GM11168 (cell line): Measurements from ENCODE around the gene KRTAP4-7.
"Not testable (repeated sequence)": the region's sequence is repeated elsewhere in the genome, so short reads cannot be mapped to it uniquely, and the experiment has no call there.

ENCODE experiments used
- in situ Hi-C: fragments of 300-500 bp; cut with MboI; formaldehyde crosslinking; loops from one replicate; pipeline ENCODE4 v1.12.0; 2022; ENCODE audit warnings: low sequenced_read_pairs; ENCODE audit not compliant: unreplicated experiment

KRTAP4-7 gene

DNA sequence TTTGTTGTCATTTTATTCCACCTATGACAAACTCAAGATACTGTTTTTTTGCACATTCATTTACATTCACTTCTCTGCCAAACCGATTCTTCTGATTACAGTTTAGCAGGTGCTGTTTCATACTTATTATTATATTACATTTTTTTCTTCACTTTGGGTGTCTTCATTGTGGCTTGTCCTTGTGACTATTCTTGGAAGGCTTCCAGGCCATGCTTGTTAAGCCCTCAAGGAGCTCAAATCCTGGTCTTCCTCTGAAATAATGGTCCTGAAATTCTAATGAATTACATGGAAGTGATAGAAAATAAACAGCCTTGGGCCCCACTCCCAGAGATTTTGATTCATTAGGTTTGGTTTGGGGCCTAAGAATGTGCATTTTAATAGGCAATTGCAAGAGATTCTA, 19.6 kb upstream of the KRTAP4-7 start:
- in situ Hi-C loops, result no loop called here

DNA sequence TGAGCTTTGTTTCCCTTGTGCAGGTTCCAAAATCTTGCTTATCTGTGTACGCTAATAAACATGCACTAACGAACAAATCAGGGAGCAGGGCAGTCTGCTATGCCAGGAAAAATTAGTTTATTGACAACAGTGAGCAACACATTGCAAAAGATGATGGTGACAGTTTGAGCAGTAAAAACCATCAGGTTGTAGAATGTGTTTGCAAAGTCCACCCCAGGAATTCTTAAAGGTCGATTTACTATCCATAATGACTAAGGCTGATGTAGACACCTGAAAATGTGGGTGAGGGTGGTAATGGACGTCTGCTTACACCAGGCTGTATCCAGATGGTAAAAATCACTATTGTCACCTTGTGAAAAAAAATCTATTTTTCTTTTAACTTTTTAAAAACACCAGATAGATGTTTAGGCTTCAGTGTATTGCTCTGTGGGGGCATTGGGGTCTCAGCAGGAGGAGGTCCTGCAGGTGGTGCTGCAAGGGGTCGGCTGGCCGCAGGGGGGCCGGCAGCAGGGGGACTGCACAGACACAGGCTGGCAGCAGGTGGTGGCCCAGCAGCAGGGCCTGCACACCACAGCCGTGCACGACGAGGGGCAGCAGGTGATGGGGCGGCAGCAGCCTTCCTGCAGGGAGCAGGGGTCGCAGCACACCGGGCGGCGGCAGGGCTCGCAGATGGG, 18.8 kb upstream of the KRTAP4-7 start:
- in situ Hi-C loops, result not testable (repeated sequence)

DNA sequence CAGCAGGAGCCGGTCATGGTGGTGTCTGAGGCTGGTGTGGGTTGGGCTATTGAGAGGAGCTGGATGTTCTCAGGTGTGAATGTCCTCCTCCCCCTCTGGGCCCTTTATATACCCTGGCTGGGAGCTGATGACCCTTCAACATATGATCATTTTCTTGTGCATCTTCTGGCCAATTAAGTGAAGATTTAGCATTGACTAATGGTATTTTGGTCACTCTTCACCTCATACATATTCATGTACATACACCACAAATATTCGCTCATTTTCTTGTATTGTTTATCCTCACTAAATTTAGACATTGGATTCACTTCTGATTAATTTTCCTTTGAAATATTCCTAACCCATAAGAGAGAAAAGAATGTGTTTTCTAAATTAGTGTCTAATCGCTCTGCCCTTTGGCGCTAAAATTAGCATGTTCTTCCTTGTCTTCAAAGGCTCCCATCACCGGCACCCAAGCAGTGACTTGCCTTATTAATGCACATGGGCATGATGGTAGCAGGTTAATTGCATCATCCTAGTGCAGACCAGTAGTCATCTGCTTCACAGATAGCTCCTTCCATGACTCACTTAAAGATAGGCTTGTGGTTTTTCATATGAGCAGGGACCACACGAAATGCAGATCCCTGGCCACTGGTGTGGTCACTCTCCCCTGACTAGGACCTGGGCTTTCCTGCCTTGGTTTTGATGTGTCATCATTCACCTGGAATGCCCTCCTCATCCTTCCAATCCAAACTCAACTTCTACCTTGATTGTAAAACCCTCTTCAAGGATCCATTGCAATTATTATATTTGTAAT, 17.9 kb upstream of the KRTAP4-7 start, which contains the start of gene KRTAP2-4:
Gene KRTAP2-4 (minus strand): TSS at position 51 of the 796 bp plus-strand sequence. CDS start 34 bp downstream, at position 17.
- in situ Hi-C loops, result no loop called here

DNA sequence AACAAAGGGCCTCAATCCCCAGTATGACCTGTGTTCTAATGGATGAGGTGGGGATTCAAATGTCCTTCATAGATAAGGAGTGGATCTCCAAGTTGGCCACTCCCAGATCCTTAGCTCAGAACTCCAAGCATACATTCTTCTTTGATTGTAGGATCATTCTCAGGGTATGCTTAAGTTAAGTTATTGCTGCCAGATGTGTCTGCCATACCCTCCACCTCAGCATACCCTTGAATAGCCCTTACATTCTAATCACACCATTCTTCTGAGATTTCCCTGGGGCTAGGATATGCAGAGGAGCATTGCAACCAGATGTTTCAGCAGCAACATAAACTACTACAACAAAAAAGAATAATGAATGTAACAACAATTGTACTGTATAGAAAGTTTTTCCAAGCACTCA, 16.7 kb upstream of the KRTAP4-7 start:
- in situ Hi-C loops, result no loop called here

DNA sequence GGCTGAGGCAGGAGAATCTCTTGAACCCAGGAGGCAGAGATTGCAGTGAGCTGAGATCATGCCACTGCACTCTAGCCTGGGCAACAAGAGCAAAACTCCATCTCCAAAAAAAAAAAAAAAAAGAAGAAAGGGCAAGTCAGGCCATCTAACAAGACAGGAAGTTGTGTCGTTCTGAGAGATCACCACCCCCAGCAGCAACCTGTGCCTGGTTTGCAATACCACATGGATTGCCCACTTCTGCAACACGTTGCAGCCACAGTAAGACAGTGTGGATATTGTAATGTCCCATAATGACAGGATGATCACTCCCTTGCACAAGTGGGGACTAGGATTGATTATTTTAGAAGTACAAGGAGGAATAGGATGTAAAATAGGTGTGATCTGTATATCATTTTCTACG, 14.9 kb upstream of the KRTAP4-7 start:
- in situ Hi-C loops, result no loop called here

DNA sequence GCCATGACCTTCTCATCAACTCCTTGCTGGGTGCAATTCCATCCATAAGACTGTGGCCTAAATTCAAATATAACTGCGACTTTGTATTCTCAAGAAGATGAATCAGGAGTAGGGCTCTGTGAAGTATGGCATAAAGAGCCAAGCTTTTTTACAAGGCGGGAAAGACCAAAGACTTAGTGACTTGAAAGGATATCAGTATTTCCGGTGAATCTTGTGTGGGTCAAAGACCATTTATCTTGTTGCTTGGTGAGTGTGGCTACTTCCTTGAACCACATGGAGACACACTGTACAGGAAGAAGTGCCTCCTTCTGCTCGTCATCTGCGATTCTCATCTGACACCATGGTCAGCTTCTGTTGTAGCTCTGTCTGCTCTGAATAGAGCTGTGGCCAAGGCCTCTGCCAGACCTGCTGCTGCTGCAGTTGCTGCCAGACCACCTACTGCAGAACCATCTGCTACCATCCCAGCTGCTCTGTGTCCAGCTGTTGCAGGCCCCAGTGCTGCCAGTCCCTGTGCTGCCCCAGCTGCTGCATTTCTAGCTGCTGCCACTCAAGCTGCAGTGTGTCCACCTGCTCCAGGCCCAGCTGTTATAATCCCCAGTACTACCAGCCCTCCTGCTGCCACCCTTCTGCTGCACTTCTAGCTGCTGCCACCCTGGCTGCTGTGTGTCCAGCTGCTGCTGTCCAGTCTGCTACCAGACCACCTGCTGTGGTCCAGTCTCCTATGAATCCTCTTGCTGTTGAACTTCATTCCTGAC, 12.2 kb upstream of the KRTAP4-7 start:
- in situ Hi-C loops, result no loop called here

DNA sequence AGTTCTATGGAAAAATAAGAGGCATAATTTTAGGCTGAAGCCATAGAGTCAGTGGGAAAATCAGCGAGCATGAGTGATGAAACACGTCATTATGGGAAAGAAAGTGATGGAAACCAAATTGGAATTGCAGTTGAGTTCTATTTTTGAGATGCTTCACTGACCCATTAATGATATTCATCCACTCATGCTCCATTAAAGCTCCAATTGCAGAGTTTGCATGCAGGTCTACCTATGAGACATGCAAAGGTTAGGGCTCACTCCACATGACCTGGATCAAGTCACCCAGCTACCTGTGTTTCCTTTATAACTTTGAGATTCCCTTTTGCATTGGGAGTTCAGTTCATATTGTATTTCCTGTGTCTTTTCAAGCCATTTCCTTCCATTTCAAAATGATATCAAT, 10.3 kb upstream of the KRTAP4-7 start:
- in situ Hi-C loops, result no loop called here

DNA sequence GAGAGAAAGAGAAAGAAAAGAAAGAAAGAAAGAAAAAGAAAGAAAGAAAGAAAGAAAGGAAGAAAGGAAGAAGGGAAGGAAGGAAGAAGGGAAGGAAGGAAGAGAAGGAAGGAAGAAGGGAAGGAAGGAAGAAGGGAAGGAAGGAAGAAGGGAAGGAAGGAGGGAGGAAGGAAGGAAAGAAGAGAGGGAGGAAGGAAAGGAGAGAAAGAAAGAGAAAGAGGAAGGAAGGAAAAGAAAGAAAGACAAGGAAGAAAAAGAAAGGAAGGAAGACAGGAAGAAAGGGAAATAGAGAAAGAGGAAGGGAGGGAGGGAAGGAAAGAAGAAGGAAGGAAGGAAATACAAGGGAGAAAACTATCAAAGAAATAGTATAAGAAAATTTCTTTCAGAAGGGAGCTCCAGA, 7.2 kb upstream of the KRTAP4-7 start:
- in situ Hi-C loops, result no loop called here

DNA sequence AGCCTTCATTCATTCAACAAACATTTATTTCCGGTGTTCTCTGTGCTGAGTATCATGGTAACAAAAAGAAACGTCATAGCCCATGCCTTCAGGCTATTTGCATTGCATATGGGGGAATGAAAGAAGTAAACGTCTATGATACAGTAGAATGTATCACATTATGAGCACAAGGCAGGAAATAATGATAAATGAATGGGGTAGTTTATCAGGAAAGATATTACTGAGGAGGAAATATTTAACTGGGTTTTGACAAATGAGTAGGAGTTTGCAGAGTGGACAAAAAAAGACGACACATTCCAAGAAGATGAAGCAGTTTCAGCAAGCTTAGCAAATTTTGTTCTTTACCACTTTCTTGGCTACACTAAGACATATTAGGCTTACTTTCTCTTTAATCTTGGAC, 1.3 kb upstream of the KRTAP4-7 start:
- in situ Hi-C loops, result no loop called here

DNA sequence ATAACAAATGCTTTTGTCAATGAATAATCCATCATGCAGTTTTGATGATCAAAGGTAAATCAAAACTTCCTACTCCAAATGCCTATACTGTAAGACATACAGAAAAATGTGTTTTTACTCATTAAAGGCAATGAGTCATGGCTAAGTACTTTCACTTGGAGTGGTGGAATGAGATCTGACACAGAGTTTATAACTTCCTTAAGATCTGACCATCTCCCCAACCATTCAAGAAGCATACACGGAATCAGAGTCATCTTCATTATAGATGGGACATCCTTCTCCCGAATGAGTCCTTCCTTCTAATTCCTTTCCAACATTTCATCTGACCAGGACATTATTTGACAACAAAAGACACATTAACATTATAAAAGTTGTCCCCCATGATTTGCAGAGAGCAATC, 523 bp upstream of the KRTAP4-7 start:
- in situ Hi-C loops, result not testable (repeated sequence)

DNA sequence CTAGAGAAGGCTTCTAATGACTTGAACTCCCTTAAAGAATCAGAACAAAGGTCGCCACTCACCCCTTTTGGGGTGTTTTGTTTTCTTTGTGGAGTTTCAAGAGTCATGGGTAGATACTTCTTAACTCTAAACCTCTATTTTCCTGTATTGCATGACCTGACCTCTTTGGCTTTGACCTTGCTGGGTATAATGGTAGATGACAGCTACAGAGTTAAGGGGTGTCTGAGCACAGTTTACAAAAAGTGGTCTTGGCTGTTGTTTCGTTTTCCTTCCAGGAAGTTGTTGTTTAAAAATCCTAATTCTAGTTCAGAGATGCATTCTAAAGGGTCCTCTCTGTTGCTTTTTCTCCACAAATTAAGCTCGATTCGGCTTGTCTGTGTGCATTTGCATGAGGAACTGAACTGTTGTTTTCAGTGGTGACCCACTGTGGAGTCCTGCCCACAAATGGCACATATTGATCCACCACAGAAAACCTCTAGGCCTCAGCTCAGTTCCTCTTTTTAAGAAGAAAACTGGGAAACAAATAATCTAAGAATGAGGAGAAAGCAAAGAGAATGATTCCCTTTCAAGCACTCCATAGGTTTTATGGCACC, 4.9 kb downstream of the KRTAP4-7 start:
- in situ Hi-C loops, result not testable (repeated sequence)

DNA sequence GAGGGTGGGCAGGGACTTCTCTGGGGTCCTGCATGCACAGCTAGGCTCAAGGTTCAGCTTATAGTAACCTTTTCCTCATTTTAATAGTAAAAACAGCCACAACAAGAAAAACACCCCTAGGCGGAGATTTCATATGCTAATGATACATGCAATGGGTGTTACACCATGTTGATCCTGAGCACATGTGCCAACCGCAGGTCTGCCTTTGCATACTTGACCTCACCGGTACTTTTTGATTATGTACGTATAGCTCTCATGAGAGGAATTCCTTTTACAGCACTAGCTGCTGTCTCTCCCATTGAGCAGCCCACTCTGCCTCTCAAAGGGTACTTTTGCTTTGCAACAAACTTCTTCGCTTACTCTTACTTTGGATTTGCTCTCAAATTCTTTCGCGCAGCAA, 12.1 kb downstream of the KRTAP4-7 start:
- in situ Hi-C loops, result no loop called here

DNA sequence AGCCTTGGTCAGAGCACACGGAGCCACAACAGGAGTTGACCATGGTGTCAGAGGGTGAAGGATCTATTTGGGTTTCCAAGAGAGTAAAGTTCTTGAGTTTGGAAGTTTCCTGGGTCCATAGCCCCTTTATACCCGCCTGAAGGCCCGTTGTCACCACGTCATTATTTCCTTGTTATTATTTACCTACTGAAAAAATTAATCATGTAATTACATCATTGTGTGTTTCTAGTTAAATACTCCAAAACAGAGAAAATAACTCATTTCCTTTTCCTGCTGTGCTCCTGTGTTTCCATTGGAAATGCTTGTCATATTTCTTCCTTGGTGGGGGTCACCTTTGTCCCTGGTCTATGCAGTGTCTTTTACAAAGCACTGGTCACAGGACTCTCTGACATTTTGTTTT, 14.1 kb downstream of the KRTAP4-7 start, which contains the start of gene KRTAP4-8:
Gene KRTAP4-8 (minus strand): TSS at position 101 of the 400 bp plus-strand sequence. CDS start 58 bp downstream, at position 43.
- in situ Hi-C loops, result no loop called here

DNA sequence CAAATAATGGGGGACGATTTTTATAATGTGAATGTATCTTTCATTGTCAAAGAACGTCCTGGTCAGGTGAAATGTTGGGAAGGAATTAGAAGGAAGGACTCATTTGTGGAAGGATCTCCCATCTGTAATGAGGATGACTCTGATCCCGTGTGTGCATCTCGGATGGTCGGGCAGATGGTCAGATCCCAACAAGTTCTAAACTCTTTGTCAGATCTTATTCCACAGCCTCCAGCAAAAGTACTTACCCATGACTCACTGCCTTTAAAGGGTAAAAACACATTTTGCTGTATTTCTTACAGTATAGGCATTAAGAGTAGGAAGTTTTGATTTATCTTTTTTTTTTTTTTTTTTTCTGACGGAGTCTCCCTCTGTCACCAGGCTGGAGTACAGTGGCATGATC, 14.5 kb downstream of the KRTAP4-7 start:
- in situ Hi-C loops, result no loop called here

DNA sequence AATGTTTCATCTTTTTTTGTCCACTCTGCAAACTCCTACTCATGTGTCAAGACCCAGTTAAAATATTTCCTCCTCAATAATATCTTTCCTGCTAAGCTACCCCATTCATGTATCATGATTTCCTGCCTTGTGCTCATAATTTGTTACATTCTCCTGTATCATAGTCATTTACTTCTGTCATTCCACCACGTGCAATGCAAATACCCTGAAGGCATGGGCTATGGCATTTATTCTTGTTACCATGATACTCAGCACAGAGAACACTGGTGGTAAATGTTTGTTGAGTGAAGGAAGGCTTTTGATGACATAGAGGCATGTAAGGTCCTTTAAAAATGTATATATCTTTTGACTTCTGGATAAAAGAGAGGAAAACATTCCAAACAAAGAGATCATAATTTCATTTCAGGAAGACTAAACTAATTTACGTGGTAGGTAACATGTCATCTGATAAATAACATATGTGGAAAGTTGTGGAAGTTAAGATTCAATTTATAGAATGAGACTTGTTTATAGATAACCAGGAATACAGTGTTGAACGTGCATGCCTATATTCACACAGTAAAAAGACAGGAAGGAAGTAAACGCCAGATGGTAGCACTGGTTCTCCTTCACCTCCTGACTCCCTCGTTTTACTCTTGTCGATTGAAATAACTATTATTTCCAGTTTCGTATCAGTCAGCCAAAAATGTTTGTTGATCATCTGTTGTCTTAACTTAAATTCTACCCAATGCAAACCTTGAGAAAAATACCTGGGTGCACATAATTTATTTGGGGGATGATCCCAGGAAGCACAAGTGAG, 15.9 kb downstream of the KRTAP4-7 start:
- in situ Hi-C loops, result not testable (repeated sequence)

DNA sequence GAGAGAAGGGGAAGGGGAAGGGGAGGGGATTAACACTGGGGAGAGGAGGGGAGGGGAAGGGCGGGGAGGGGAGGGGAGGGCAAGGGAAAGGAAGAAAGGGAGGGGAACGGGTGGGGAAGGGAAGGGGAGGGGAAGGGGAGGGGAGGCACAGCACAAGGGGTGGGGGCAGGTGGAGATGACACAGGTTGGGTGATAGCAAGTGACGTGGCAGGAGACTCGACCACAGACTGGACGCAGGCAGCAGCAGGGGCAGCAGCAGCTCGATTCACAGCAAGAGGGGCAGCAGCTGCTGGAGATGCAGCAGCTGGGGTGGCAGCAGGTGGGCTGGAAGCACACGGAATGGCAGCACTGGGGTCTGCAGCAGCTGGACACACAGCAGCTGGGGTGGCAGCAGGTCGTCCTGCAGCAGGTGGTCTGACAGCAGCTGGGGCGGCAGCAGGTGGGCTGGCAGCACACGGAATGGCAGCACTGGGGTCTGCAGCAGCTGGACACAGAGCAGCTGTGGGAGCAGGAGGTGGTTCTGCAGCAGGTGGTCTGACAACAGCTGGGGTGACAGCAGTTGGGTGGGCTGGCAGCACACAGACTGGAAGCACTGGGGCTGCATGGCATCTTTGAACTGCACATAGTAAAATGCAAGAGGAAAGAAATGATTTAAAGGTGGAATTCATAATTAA, 17.8 kb downstream of the KRTAP4-7 start, which contains the start of gene KRTAP4-16:
Gene KRTAP4-16 (minus strand): TSS at position 624 of the 674 bp plus-strand sequence. CDS start 0 bp downstream, at position 624.
- in situ Hi-C loops, result no loop called here

DNA sequence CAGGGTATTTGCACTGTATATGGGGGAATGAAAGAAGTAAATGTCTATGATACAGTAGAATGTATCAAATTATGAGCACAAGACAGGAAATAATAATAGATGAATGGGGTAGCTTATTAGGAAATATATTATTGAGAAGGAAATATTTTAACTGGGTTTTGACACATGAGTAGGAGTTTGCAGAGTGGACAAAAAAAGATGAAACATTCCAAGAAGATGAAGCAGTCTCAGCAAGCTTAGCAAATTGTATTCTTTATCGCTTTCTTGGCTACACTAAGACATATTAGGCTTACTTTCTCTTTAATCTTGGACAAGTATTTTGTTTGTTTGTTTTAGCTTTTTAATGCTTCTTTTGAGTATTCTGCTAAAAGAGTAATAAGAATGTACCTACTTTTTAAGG, 19.9 kb downstream of the KRTAP4-7 start:
- in situ Hi-C loops, result no loop called here

DNA sequence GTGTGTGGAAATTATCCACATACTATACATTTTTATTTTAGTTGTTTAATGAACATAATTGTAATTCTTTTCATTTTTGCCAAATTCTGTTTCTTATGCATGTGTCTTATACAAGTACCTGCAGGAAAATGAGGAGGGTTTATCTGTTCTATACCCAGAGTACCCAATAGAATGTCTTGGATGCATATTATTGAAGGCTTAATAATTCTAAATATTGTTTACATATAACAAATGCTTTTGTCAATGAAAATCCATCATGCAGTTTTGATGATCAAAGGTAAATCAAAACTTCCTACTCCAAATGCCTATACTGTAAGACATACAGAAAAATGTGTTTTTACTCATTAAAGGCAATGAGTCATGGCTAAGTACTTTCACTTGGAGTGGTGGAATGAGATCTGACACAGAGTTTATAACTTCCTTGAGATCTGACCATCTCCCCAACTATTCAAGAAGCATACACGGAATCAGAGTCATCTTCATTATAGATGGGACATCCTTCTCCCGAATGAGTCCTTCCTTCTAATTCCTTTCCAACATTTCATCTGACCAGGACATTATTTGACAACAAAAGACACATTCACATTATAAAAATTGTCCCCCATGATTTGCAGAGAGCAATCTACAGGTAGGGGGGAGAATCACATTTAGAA, 20.6 kb downstream of the KRTAP4-7 start:
- in situ Hi-C loops, result not testable (repeated sequence)
